Psoas muscle (tissue), 8 donors: ENCODE results near the gene NDUFA1. TPM values are rescaled to one million over a fixed set of nuclear protein-coding genes. Genes with fewer than 3 reads are reported as not detected.

Experiments
- ATAC-seq, 4 donors: fragments of 200-7000 bp; cut with Tn5 transposase; one replicate each; pipeline ENCODE4 v1.9.1; 2020; ENCODE audit warnings: moderate library complexity in 3 of 4, mild to moderate bottlenecking in 2 of 4
- DNase-seq, 2 donors: peaks; one replicate each; pipeline ENCODE4 v3.0.0-alpha.2; 2020
- H3K27ac ChIP-seq: fragments of 200-600 bp; one replicate; pipeline ENCODE4 v1.8.0; 2022
- H3K27me3 ChIP-seq, 3 donors: fragments of 200-600 bp in 1 of 3; one replicate each; pipeline versions ENCODE4 v1.6.1 to v1.8.0; 2013 to 2022; ENCODE audit warnings: low read length in 2 of 3, mild to moderate bottlenecking in 2 of 3, moderate library complexity in 1 of 3; ENCODE audit not compliant: insufficient read depth in 3 of 3
- H3K36me3 ChIP-seq, 2 donors: fragments of 200-600 bp in 1 of 2; one replicate each; pipeline versions ENCODE4 v1.6.1 to v1.8.0; 2013 to 2022; ENCODE audit warnings: low read depth in 1 of 2, mild to moderate bottlenecking in 1 of 2, moderate library complexity in 1 of 2; ENCODE audit not compliant: insufficient read depth in 1 of 2
- H3K4me1 ChIP-seq: fragments of 200-600 bp; one replicate; pipeline ENCODE4 v1.8.0; 2022
- H3K4me3 ChIP-seq: fragments of 200-600 bp; one replicate; pipeline ENCODE4 v1.8.0; 2022; ENCODE audit warnings: mild to moderate bottlenecking
- H3K9me3 ChIP-seq: fragments of 200-600 bp; one replicate; pipeline ENCODE4 v1.8.0; 2022
- CTCF ChIP-seq: fragments of 200-600 bp; IDR thresholded peaks from one replicate; pipeline ENCODE4 v1.8.0; 2022; ENCODE audit warnings: antibody characterized with exemption
- WGBS, 3 donors: extraction: QIAGEN DNeasy Blood & Tissue Kit; methylation state at CpG; one replicate each; pipeline versions ENCODE4 v1.1.6 to v1.1.7; 2013; 5-methylcytosine and 5-hydroxymethylcytosine counted together
- intact Hi-C, 2 donors: fragments of 100-400 bp; cut with DNase I; formaldehyde crosslinking; loops; one replicate each; pipeline versions ENCODE4 v1.11.0 to v1.14.2; 2022
- polyA plus RNA-seq, 3 donors: library from polyadenylated mRNA; stranded (reverse); fragments of 200-250 nt; gene quantifications; one replicate each; pipeline ENCODE4 v1.2.3, GENCODE V29; 2013
- total RNA-seq, 4 donors: library from RNA; stranded (reverse); fragmentation: NEBNext Ultra II Directional in 2 of 4; extraction: Animal tissue kit (Norgen Biotek cat#: 25700) in 2 of 4; gene quantifications; one replicate each; pipeline versions ENCODE4 v1.2.1 to v1.2.4, GENCODE V29; 2021 to 2023
- donor health status: healthy with polysubstance abuse.
- donor health status: DM: no; HTN: no; CAD: no; lungs with moderate emphysema.
- donor health status: Bipolar disorder and iron deficiency.
- donor health status: healthy.
- donor health status: DM: yes; HTN: yes; CAD: no.
- donor health status: DM: no; HTN: no; CAD: no.
- donor health status: DM: no; HTN: no; CAD: no.
- donor health status: DM: yes; HTN: yes; CAD: no.

The NDUFA1 gene
- total and polyA plus RNA-seq, 7 donors = 194 to 327 (median 235) TPM

GRCh38 chrX:119852382-119853353, 19.0 kb upstream of the NDUFA1 start, which contains the start of gene UPF3B:
UPF3B (minus strand) TSS chrX:119852963; CDS start chrX:119852928, 35 bp downstream.
- Histone ChIP-seq H3K36me3 (peaks cover 0 to 28% of the 10 kb centered on the region in 2 donors), H3K9me3 (no peaks in the 10 kb centered on the region), H3K27ac (peak within 1 kb of the TSS; percentile 87), H3K4me3 (peak within 1 kb of the TSS; percentile 82), H3K4me1 (peaks cover 4% of the 10 kb centered on the region), H3K27me3 (no peaks in the 10 kb centered on the region)
- peak; percentile 98 to 99 (median 98) for ATAC-seq
- WGBS, 3 donors = 0 to 23% (median 1%) methylated on average over 33 to 54 of the region's 54 CpGs
- no peak for TF ChIP-seq CTCF
- intact Hi-C loops = loop anchor here in 1 of 2 donors (5.0 kb wide), 1 partner anchor 60 kb away; the partner anchor contains the start of gene RPL39
- peak; percentile 95 to 97 for DNase-seq

- peak overlapping the region; percentile 82 for H3K4me3 ChIP-seq
- TF ChIP-seq CTCF = no peak
- intact Hi-C loops = loop anchor here in 1 of 2 donors (5.0 kb wide), 1 partner anchor 61 kb away; the partner anchor contains the start of gene RPL39
Observed at GRCh38 chrX:119853444-119853843, 18.2 kb upstream of the NDUFA1 start.

GRCh38 chrX:119870626-119871131, 953 bp upstream of the NDUFA1 start:
- intact Hi-C loops = loop anchor here in 1 of 2 donors (2.0 to 5.0 kb wide), 2 partner anchors 16 to 78 kb away; partner anchors contain the start of gene RPL39
- Histone ChIP-seq H3K27me3 (no peaks in the 10 kb centered on the region), H3K4me3 (peak overlapping the region; percentile 61), H3K4me1 (peaks cover 13% of the 10 kb centered on the region), H3K36me3 (peaks cover 0 to 5% of the 10 kb centered on the region in 2 donors), H3K27ac (peak overlapping the region; percentile 91), H3K9me3 (no peaks in the 10 kb centered on the region)
- peak in 1 of 2 donors; percentile 21 for DNase-seq
- no peak for TF ChIP-seq CTCF
- ATAC-seq = peak in 3 of 4 donors; percentile 14 to 46 (median 38)
- 0 to 33% (median 1%) methylated on average over 25 of the region's 25 CpGs for WGBS, 3 donors

More at GRCh38 chrX:119853444-119853843, 18.2 kb upstream of the NDUFA1 start:
- DNase-seq (no peak), ATAC-seq (peak in 2 of 4 donors; percentile 35 to 64)
- peaks cover 4% of the 10 kb centered on the region for H3K4me1 ChIP-seq
- H3K27me3 ChIP-seq = no peaks in the 10 kb centered on the region
- H3K36me3 ChIP-seq = peaks cover 0 to 20% of the 10 kb centered on the region in 2 donors
- H3K9me3 ChIP-seq = no peaks in the 10 kb centered on the region
- 10 to 46% (median 14%) methylated on average over 10 of the region's 10 CpGs for WGBS, 3 donors
- H3K27ac ChIP-seq = peak overlapping the region; percentile 87

GRCh38 chrX:119871245-119871598, 410 bp upstream of the NDUFA1 start:
- no peaks in the 10 kb centered on the region for H3K27me3 ChIP-seq
- H3K27ac ChIP-seq = peak overlapping the region; percentile 91
- H3K4me1 ChIP-seq = peaks cover 13% of the 10 kb centered on the region
- 0 to 31% (median 0%) methylated on average over 26 of the region's 26 CpGs for WGBS, 3 donors
- peak; percentile 37 to 56 (median 48) for ATAC-seq
- no peak for TF ChIP-seq CTCF
- H3K36me3 ChIP-seq = peaks cover 0 to 11% of the 10 kb centered on the region in 2 donors
- no peaks in the 10 kb centered on the region for H3K9me3 ChIP-seq
- peak overlapping the region; percentile 61 for H3K4me3 ChIP-seq
- intact Hi-C loops = loop anchor here in 1 of 2 donors (2.0 to 5.0 kb wide), 2 partner anchors 16 to 79 kb away; partner anchors contain the start of gene RPL39
- no peak for DNase-seq
